Rectal smooth muscle tissue (tissue), 1 donor: ENCODE measurements around the gene IFIH1.
A peak's percentile ranks its signal among the peaks of the same experiment; 100 is the strongest.

Experiments
- H3K27ac ChIP-seq: one replicate; pipeline ENCODE4 v1.7.0; 2013; ENCODE audit warnings: low read depth, low read length, inconsistent platforms
- H3K27me3 ChIP-seq: one replicate; pipeline ENCODE4 v1.7.0; 2013; ENCODE audit warnings: low read length; ENCODE audit not compliant: control insufficient read depth, insufficient read depth
- H3K36me3 ChIP-seq: one replicate; pipeline ENCODE4 v1.7.0; 2013; ENCODE audit warnings: low read length; ENCODE audit not compliant: control insufficient read depth, insufficient read depth
- H3K4me1 ChIP-seq: one replicate; pipeline ENCODE4 v1.7.0; 2013; ENCODE audit warnings: low read length; ENCODE audit not compliant: control insufficient read depth, insufficient read depth
- H3K4me3 ChIP-seq: one replicate; pipeline ENCODE4 v1.7.0; 2013; ENCODE audit warnings: low read length
- H3K9ac ChIP-seq: one replicate; pipeline ENCODE4 v1.7.0; 2013; ENCODE audit warnings: low read length

IFIH1 gene

DNA sequence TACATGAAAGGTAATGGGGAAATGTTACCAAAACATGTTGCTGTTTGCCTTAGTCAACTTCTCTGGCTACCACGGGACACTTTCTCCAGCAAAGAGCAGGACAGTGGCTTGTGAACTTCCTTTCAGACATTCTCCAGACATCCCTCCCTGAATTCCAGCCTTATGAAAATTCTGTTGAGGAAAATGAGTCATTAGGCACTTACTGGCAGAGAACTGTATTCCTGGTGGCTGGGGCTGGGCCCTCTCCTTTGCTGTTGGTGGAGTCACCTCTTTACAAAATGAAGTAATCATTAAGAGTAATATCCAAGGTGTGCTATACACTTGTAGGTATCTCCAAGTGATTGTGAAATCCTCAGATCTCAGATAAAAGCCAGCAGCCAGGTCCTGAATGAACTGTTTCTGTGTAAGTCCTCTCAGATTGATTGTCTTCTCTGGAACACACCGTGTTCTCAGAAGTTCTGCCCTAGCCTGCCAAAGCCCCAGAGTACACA lies 73.9 kb downstream of the IFIH1 start:
- no peaks in the 10 kb centered on the region for H3K27me3 ChIP-seq
- H3K4me3 ChIP-seq = no peak overlapping the region
- no peak overlapping the region for H3K9ac ChIP-seq
- H3K4me1 ChIP-seq = peaks cover 29% of the 10 kb centered on the region
- no peaks in the 10 kb centered on the region for H3K36me3 ChIP-seq
- peak overlapping the region; percentile 86 for H3K27ac ChIP-seq

DNA sequence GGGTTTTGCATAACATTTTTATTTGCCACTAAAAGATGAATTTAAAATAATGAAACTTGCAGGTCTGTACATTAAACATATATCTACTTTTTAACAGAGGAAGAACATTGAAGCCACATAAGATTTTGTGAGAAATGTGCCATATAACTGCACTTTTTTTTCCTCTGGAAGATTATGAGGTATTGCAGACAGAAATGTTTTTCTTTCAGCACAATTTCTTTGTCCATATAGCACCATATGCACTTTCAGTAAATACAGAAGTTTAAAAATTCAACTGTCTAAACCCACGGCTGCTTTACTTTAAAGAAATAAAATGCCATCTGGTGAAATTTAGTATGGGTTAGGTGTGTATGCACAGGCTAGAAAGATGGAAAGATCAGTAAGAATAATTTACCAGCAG lies 74.8 kb downstream of the IFIH1 start:
- H3K36me3 ChIP-seq = no peaks in the 10 kb centered on the region
- H3K4me1 ChIP-seq = peaks cover 29% of the 10 kb centered on the region
- no peaks in the 10 kb centered on the region for H3K27me3 ChIP-seq
- peak overlapping the region; percentile 86 for H3K27ac ChIP-seq
- no peak overlapping the region for H3K4me3 ChIP-seq
- H3K9ac ChIP-seq = no peak overlapping the region

DNA sequence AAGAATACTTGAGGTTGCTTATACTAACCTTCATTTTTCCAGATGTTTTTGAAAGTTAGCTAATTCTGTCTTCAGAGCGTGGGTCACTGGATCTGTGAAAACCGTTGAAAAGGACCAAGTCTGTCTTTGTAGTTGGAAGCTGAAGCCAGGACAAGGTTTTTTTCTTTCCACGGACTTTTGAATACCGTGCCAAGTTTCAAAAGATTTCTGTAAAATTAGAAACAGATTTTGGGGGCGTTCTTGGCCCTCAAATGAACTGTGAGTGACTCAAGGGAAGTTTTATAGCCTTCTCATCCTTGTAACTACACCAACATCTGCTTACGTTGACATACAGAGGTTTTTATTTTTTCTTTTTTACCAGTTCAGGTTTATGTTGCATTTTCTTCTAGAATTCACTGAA lies 75.2 kb downstream of the IFIH1 start, which contains the start of gene FAP:
FAP (minus strand) TSS at position 152 of the 400 bp plus-strand sequence; CDS start at position 34, 118 bp downstream.
- H3K36me3 ChIP-seq = no peaks in the 10 kb centered on the region
- H3K27ac ChIP-seq = peak within 1 kb of the TSS; percentile 86
- peaks cover 29% of the 10 kb centered on the region for H3K4me1 ChIP-seq
- peak within 1 kb of the TSS; percentile 13 for H3K4me3 ChIP-seq
- H3K27me3 ChIP-seq = no peaks in the 10 kb centered on the region
- no peak within 1 kb of the TSS for H3K9ac ChIP-seq

DNA sequence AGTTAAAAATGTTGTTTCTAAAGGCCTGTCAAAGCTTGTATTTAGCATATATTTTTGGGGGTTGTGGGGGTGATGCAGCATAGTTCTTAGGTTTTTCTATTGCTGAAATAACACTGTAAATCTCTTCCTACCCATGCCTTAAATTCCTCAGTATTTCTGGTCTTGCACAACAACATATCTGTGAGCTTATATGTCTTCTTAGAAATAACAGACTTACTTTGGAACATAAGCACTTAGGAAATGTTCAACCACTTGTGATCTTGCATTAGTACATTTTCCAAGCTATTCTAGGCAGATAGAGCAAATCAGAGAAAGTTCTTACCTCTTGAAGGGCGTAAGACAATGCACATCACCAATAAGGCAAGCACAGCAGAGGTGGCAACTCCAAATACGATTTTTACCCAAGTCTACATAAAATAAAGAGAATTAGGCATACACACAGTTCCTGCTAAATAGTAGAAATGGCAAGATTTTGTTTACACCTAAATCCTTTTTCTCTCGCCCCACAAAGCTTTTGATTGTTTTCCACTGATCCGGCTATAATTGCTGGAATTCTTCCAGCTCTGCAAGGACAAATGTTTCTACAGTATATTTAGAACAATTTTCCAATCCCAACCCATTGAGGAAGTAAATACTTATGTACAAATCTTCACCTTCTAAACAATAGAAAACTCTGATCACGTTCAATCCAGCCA lies 75.8 kb downstream of the IFIH1 start:
- Histone ChIP-seq H3K9ac (no peak overlapping the region), H3K27me3 (no peaks in the 10 kb centered on the region), H3K36me3 (no peaks in the 10 kb centered on the region), H3K4me1 (peaks cover 29% of the 10 kb centered on the region), H3K4me3 (peak overlapping the region; percentile 13), H3K27ac (peak overlapping the region; percentile 37)

DNA sequence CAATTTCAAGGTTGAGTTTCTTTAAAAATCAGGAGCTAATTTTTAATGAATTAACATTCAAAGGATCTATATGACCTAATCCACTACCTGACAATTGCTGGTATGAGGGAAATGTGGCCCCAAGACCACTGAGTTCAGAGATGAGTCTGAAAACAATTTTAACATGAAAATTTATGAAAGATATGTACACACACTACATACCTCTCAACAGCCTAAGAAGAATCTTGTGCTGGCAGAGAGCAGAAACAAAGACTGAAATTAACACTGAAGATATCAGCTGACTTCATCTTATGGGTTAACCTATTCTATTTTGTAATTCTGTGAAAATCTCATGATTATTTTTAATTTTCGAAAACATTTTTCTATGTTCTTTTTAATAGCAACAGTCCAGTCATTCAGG lies 76.9 kb downstream of the IFIH1 start:
- no peaks in the 10 kb centered on the region for H3K27me3 ChIP-seq
- H3K36me3 ChIP-seq = no peaks in the 10 kb centered on the region
- H3K4me3 ChIP-seq = no peak overlapping the region
- H3K4me1 ChIP-seq = peaks cover 29% of the 10 kb centered on the region
- no peak overlapping the region for H3K27ac ChIP-seq
- no peak overlapping the region for H3K9ac ChIP-seq

DNA sequence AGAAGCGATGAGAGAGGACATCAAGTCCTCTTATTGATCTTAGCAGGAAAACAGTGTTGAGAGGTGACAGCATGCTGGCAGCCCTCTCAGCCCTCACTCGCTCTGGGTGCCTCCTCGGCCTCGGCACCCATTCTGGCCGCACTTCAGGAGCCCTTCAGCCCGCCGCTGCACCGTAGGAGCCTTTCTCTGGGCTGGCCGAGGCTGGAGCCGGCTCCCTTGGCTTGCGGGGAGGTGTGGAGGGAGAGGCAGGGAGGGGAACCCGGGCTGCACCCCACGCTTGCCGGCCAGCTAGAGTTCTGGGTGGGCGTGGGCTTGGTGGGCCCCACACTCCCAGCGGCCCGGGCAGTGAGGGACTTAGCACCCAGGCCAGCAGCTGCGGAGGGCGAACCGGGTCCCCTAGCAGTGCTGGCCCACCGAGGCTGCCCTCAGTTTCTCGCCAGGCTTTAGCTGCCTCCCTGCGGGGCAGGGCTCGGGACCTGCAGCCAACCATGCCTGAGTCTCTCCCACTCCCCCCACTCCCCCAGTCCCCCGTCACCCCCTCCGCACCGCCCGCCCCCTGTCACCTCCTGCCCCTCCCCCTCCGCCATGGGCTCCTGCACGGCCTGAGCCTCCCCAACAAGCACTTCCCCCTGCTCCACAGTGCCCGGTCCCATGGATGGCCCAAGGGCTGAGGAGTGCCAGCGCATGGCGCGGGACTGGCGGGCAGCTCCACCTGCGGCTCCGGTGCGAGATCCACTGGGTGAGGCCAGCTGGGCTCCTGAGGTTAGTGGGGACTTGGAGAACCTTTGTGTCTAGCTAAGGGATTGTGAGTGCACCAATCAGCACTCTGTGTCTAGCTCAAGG lies 83.6 kb downstream of the IFIH1 start:
- Histone ChIP-seq H3K27ac (no peak overlapping the region), H3K9ac (no peak overlapping the region), H3K4me3 (no peak overlapping the region)

DNA sequence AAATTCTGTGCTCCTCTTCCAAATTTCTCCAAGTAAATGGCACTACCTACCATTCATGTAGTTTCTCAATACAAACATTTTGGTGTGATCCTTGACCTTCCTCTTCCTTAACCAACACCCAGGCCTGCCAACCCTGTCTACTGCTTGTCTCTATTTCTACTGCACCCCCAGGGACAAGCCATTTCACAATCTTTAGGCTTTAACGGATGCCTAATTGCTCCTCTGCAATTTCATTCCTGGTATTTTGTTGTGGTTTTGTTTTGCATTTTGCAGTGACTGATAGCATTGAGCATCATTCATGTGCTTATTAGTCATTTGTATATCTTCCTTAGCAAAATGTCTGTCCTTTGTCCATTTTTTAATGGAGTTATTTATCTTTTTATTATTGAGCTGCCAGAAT lies 85.3 kb downstream of the IFIH1 start:
- Histone ChIP-seq H3K27ac (no peak overlapping the region), H3K4me1 (no peaks in the 10 kb centered on the region), H3K9ac (no peak overlapping the region)

More for the DNA sequence above, 83.6 kb downstream of the IFIH1 start:
- Histone ChIP-seq H3K4me1 (no peaks in the 10 kb centered on the region), H3K27me3 (no peaks in the 10 kb centered on the region), H3K36me3 (no peaks in the 10 kb centered on the region)

DNA sequence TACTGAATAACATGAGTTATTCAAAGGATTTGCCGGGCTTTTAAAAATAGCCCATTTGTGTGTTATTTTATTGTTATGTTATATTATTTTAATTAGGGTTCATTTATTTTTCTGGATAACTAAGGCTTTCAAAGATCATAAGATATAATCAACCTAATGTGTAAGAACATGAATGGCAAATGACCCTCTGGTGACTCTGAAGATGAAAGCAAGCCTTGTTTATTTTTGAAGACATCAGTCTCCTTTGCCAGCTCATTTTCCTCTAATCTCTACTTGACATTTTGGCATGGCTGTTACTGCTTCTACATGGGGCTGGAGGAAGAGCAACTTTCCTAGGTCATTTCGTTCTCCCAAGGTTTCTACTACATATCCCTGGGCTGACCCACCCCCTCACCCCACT lies 85.8 kb downstream of the IFIH1 start:
- Histone ChIP-seq H3K27me3 (no peaks in the 10 kb centered on the region), H3K4me1 (no peaks in the 10 kb centered on the region), H3K36me3 (no peaks in the 10 kb centered on the region), H3K27ac (no peak overlapping the region), H3K4me3 (no peak overlapping the region), H3K9ac (no peak overlapping the region)

More for the DNA sequence above, 85.3 kb downstream of the IFIH1 start:
- Histone ChIP-seq H3K4me3 (no peak overlapping the region), H3K36me3 (no peaks in the 10 kb centered on the region), H3K27me3 (no peaks in the 10 kb centered on the region)

DNA sequence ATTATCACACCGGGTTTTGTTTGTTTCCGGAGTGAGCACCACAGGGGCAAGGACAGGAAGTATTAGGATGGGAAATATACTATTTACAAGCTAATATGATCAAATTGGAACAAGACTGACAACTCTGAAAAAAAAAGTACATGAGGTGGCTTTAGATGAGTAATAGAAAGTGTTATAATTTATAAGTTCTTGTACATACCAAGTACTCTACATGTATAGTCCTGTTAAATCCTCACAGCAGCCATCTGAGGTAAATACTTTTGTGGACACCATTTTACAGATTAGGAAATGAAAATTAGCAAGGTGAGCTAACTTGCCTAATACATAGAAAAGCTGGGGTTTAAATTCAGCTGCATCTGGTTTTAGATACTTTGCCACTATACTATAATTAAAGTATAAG lies 86.5 kb downstream of the IFIH1 start:
- Histone ChIP-seq H3K27ac (no peak overlapping the region), H3K9ac (no peak overlapping the region), H3K27me3 (no peaks in the 10 kb centered on the region), H3K4me1 (no peaks in the 10 kb centered on the region), H3K36me3 (no peaks in the 10 kb centered on the region), H3K4me3 (no peak overlapping the region)

DNA sequence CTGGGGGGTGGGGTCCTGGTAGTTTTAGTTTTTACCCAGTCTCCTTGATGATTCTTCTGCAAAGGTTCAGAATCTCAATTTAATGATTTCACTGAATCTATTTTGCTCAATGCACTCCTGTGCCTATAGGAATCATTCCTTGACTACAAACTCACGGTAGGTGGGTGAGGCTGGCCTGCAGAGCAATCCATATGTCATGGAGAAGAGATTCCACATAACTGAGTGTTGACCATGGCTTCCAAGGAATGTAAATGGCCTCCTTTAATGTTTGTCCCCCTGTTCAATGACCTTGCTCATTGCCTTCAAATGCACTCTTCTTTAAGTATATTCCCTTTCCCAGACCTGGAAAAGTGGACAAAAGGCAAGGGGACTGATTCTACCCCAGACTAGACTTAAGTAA lies 87.7 kb downstream of the IFIH1 start:
- H3K9ac ChIP-seq = no peak overlapping the region
- H3K4me1 ChIP-seq = no peaks in the 10 kb centered on the region
- no peaks in the 10 kb centered on the region for H3K36me3 ChIP-seq
- no peak overlapping the region for H3K4me3 ChIP-seq
- no peak overlapping the region for H3K27ac ChIP-seq
- no peaks in the 10 kb centered on the region for H3K27me3 ChIP-seq

DNA sequence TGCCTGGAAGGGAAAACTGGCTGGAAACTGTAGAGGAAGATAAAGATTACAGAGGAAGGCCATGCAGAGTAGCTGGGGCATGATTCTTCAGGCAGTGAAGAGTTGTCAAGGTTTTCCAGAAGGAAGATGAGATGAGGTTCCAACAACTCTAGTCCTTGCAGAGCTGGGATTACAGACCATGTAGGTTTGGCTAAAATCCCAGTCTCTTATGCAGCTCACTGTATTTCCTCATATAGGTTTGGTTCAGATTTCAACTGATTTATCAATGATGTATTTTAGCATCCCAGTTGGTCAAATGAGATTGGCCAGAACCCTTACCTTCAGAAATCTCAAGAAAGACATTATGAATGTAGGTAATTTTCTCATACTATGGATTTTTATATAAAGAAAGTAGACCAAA lies 91.6 kb downstream of the IFIH1 start:
- Histone ChIP-seq H3K9ac (no peak overlapping the region), H3K27me3 (no peaks in the 10 kb centered on the region), H3K4me3 (no peak overlapping the region), H3K4me1 (no peaks in the 10 kb centered on the region), H3K36me3 (no peaks in the 10 kb centered on the region), H3K27ac (no peak overlapping the region)

DNA sequence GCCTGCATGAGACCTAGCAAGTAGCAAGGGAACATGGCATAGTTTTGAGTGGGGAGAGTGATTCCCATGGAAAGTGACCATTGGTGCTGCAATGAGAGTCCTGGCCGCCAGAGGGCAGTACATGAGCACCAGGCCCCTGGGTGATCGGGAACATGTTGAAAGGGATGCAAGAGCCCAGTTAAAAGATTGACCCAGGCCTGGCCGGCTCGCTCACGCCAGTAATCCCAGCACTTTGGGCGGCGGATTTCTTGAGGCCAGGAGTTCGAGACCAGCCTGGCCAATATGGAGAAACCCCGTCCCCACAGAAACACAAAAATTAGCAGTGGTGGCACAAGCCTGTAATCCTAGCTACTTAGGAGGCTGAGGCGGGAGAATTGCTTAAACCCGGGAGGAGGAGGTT lies 97.4 kb downstream of the IFIH1 start:
- H3K9ac ChIP-seq = no peak overlapping the region
- no peaks in the 10 kb centered on the region for H3K4me1 ChIP-seq
- no peak overlapping the region for H3K4me3 ChIP-seq
- H3K27me3 ChIP-seq = no peaks in the 10 kb centered on the region
- no peaks in the 10 kb centered on the region for H3K36me3 ChIP-seq
- H3K27ac ChIP-seq = no peak overlapping the region
